Neutrophil (primary cell): ENCODE results near the gene ICAM1.
A peak's percentile ranks its signal among the peaks of the same experiment; 100 is the strongest.

Source experiments
- H3K27ac ChIP-seq: fragments of 200-600 bp; sonication (generic); 2 replicates; pipeline ENCODE4 v1.5.1; 2016; ENCODE audit warnings: mild to moderate bottlenecking, moderate library complexity
- H3K27me3 ChIP-seq: fragments of 200-600 bp; sonication (generic); 2 replicates; pipeline ENCODE4 v1.6.0; 2016; ENCODE audit warnings: mild to moderate bottlenecking
- H3K36me3 ChIP-seq: fragments of 200-600 bp; sonication (generic); 2 replicates; pipeline ENCODE4 v1.5.1; 2017
- H3K4me1 ChIP-seq, 2 experiments: fragments of 200-600 bp in 1 of 2; sonication (generic) in 1 of 2; 1 replicate in 1 of 2; 2 replicates in 1 of 2; pipeline versions ENCODE4 v1.5.1 to v1.6.1; 2013 to 2016; ENCODE audit warnings: low read depth in 1 of 2, low read length in 1 of 2, mild to moderate bottlenecking in 1 of 2, moderate library complexity in 1 of 2; ENCODE audit not compliant: control insufficient read depth in 1 of 2, insufficient read depth in 1 of 2
- H3K4me3 ChIP-seq, 2 experiments: fragments of 200-600 bp in 1 of 2; sonication (generic) in 1 of 2; 1 replicate in 1 of 2; 2 replicates in 1 of 2; pipeline ENCODE4 v1.5.1; 2013 to 2016; ENCODE audit warnings: low read depth in 1 of 2, low read length in 1 of 2, mild to moderate bottlenecking in 1 of 2, moderate library complexity in 1 of 2
- H3K9me3 ChIP-seq: fragments of 200-600 bp; sonication (generic); 2 replicates; pipeline ENCODE4 v1.5.1; 2016
- TF ChIP-seq, protein P1 (sequence below): fragments of 200-600 bp; sonication (generic); IDR thresholded peaks from 2 replicates; pipeline ENCODE4 v1.5.1; 2016; ENCODE audit warnings: antibody characterized with exemption

The ICAM1 gene

GRCh38 chr19:10226376-10227025, 44.4 kb upstream of the ICAM1 start:
- TF ChIP-seq, protein P1, sequence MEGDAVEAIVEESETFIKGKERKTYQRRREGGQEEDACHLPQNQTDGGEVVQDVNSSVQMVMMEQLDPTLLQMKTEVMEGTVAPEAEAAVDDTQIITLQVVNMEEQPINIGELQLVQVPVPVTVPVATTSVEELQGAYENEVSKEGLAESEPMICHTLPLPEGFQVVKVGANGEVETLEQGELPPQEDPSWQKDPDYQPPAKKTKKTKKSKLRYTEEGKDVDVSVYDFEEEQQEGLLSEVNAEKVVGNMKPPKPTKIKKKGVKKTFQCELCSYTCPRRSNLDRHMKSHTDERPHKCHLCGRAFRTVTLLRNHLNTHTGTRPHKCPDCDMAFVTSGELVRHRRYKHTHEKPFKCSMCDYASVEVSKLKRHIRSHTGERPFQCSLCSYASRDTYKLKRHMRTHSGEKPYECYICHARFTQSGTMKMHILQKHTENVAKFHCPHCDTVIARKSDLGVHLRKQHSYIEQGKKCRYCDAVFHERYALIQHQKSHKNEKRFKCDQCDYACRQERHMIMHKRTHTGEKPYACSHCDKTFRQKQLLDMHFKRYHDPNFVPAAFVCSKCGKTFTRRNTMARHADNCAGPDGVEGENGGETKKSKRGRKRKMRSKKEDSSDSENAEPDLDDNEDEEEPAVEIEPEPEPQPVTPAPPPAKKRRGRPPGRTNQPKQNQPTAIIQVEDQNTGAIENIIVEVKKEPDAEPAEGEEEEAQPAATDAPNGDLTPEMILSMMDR, result no peak
- H3K27me3 ChIP-seq, result peaks cover 51% of the 10 kb centered on the region
- H3K36me3 ChIP-seq, result no peaks in the 10 kb centered on the region
- no peaks in the 10 kb centered on the region for H3K9me3 ChIP-seq
- H3K27ac ChIP-seq, result no peak overlapping the region
- H3K4me1 ChIP-seq, result peaks cover 10 to 17% of the 10 kb centered on the region in 2 experiments
- no peak overlapping the region for H3K4me3 ChIP-seq

DNA sequence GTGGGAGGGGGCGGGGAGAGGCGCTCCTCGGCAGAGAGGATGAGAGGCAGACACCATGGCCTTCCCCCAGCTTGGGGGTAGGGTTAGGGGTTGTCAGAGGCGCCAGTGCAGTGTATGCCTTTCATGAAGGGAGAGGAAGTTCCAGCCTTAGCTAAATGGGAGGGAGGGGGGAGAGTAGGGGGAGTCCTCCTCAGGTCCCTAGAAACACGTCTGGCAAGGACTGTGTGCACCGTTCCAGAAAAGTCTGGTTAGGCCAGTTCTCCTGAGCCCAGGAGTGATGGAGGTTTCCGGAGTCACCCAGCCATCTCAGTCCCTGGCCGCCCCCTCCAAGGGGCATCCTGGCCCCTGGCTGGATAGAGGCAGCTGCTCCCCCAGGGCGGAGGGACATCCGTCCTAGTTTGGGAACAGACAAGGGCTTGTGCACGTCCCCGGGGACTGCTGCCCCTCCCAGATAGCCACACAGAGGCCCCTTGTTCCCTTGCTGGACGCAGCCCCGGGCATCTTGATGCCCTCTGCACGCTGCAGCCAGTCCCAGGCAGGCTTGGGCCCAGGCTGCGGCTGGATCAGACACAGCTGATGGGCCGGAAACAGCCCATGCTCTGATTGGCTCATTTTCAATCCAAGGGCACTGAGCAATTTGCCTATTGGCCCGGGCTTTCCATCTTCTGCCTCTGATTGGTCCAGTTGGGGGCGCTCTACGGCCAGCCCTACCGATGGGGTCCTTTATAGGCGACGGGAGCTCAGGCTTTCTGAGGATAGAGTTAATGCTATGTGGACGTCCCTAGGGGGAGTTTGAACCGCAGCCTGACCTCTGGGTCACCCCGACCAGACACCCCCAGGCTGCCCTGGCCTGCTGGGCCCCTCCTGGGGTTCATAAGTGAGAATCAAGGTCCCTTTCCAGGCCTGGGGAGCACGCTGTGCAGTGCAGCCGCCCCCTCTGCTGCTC, 43.6 kb upstream of the ICAM1 start:
- H3K27me3 ChIP-seq, result peaks cover 53% of the 10 kb centered on the region
- peaks cover 10 to 17% of the 10 kb centered on the region in 2 experiments for H3K4me1 ChIP-seq
- TF ChIP-seq, protein P1, result no peak
- no peaks in the 10 kb centered on the region for H3K36me3 ChIP-seq
- H3K4me3 ChIP-seq, result no peak overlapping the region
- no peaks in the 10 kb centered on the region for H3K9me3 ChIP-seq
- H3K27ac ChIP-seq, result no peak overlapping the region

DNA sequence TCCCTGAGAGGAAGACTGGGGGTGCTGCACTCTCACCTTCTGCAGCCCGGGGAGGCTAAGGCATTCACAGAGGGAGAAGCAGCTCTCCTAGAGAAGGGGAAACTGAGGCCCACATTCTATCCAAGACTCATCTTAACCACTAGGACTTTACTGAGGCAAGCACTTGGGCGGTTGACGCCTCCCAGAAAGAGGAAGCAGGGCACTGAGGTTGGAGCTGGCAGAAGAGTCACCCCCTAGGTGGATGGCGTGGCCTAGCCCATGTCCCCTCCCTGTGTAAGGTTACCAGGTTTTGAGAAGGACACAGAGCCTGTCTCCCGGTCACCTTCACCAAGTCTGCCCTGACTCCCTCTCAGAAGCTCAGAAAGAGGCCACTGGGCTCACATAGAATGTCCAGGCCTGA, 42.5 kb upstream of the ICAM1 start:
- TF ChIP-seq, protein P1, result no peak
- Histone ChIP-seq H3K4me1 (peaks cover 10 to 17% of the 10 kb centered on the region in 2 experiments), H3K4me3 (no peak overlapping the region), H3K27ac (no peak overlapping the region), H3K27me3 (peaks cover 60% of the 10 kb centered on the region), H3K9me3 (no peaks in the 10 kb centered on the region), H3K36me3 (no peaks in the 10 kb centered on the region)

- Histone ChIP-seq H3K4me3 (no peak overlapping the region), H3K27ac (no peak overlapping the region)
These were observed 42.0 kb upstream of the ICAM1 start for GRCh38 chr19:10228920-10229319.

GRCh38 chr19:10230173-10230860, 40.6 kb upstream of the ICAM1 start:
- Histone ChIP-seq H3K4me1 (peaks cover 10 to 17% of the 10 kb centered on the region in 2 experiments), H3K27ac (no peak overlapping the region), H3K36me3 (no peaks in the 10 kb centered on the region), H3K27me3 (peaks cover 60% of the 10 kb centered on the region), H3K4me3 (peak overlapping the region; percentile 54 to 68), H3K9me3 (no peaks in the 10 kb centered on the region)
- TF ChIP-seq, protein P1, result no peak

More at GRCh38 chr19:10228920-10229319, 42.0 kb upstream of the ICAM1 start:
- H3K36me3 ChIP-seq, result no peaks in the 10 kb centered on the region
- no peaks in the 10 kb centered on the region for H3K9me3 ChIP-seq
- peaks cover 60% of the 10 kb centered on the region for H3K27me3 ChIP-seq
- peaks cover 10 to 17% of the 10 kb centered on the region in 2 experiments for H3K4me1 ChIP-seq
- TF ChIP-seq, protein P1, result no peak
